GM18867 (cell line): Measurements from ENCODE around the gene IL24.

ENCODE experiments used
- ATAC-seq: cut with Tn5 transposase; IDR thresholded peaks from one replicate; pipeline ENCODE4 v1.9.1; 2021; ENCODE audit warnings: mild to moderate bottlenecking, moderate library complexity; ENCODE audit not compliant: unreplicated experiment

IL24 gene

DNA sequence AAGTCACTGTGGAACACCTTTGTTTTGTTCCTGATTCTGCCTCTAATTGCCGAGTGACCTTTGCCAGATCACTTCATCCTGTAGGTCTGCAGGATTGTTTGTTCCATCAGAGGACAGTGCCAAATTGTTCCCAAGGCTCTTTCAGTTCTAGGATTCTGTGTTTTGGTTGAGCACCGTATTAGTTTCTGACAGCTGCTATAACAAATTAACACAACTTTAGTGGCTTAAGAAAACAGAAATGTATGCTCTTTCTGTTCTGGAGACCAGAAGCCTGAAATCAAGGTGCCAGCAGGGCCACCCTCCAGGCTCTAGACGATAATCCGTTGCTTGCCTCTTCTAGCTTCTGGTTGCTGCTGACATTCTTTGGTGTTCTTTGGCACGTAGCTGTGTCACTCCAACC lies 52.4 kb downstream of the IL24 start:
- no peak for ATAC-seq

DNA sequence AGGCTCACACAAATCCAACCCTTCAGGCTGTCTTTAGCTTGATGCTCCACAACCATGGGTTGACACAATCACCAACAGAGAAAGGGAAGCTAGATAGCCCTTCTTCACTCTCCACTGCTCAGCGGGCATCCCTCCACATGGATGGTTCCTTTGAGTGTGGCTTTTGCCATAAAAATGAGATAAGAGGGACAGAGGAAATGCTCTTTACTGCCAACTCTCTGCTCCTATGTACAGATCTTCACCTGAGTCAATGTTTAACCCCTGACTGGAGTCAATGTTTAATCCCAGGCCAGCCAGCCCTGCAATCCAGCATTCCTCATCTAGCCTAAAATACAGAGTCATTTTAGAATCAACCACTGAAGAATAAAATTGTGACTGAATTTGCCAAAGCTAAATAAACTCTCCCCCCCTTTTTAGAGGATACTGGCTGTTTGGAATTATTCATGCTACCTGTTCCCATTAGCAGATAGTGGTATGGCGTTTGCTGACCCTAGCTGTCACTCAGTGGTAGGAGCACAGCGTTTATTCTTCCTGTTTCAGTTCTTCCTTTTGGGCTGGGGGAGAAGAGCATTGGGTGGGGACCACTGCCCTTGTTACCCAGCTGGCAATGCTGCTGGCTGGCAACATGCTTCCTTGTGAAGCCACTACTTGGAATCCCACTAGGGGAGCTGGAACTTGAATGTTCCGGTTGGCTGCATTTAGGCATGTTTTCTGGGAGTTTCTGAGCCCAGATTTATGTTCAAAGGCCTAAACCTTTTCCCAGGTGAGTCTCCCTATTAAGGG lies 54.3 kb downstream of the IL24 start:
- no peak for ATAC-seq

GRCh38 chr1:206952171-206952570 lies 54.9 kb downstream of the IL24 start:
- no peak for ATAC-seq

- ATAC-seq, result no peak
Observed at GRCh38 chr1:206953126-206953525, 55.9 kb downstream of the IL24 start.

GRCh38 chr1:206953626-206954025 lies 56.4 kb downstream of the IL24 start:
- no peak for ATAC-seq
